Lung (tissue), 12 donors: ENCODE data around the gene GRIP1. TPM values are rescaled to one million over a fixed set of nuclear protein-coding genes. Genes with fewer than 3 reads are reported as not detected.

Experiments
- ATAC-seq: fragments of 200-7000 bp; cut with Tn5 transposase; one replicate; pipeline ENCODE4 v1.9.1; 2020; ENCODE audit warnings: moderate number of reproducible peaks; ENCODE audit not compliant: insufficient read depth, low FRiP score
- DNase-seq, 3 donors: peaks; one replicate each; pipeline ENCODE4 v3.0.0-alpha.2; 2013 to 2017
- H3K27ac ChIP-seq, 2 donors: one replicate each; pipeline ENCODE4 v1.5.1; 2013; ENCODE audit warnings: mild to moderate bottlenecking in 2 of 2, moderate library complexity in 2 of 2, control low read depth in 1 of 2, inconsistent platforms in 1 of 2, low read depth in 1 of 2, low read length in 1 of 2
- H3K27me3 ChIP-seq, 3 donors: one replicate each; pipeline ENCODE4 v1.5.1; 2013; ENCODE audit warnings: low read length in 2 of 3; ENCODE audit not compliant: control insufficient read depth in 3 of 3, insufficient read depth in 3 of 3
- H3K36me3 ChIP-seq, 4 donors: one replicate each; pipeline ENCODE4 v1.5.1; 2013; ENCODE audit warnings: low read length in 4 of 4, mild to moderate bottlenecking in 1 of 4, moderate library complexity in 1 of 4; ENCODE audit not compliant: control insufficient read depth in 4 of 4, insufficient read depth in 4 of 4
- H3K4me1 ChIP-seq, 5 donors: one replicate each; pipeline ENCODE4 v1.5.1; 2013; ENCODE audit warnings: low read length in 5 of 5, mild to moderate bottlenecking in 2 of 5, moderate library complexity in 1 of 5; ENCODE audit not compliant: control insufficient read depth in 5 of 5, insufficient read depth in 5 of 5
- H3K4me3 ChIP-seq: one replicate; pipeline ENCODE4 v1.5.1; 2013; ENCODE audit warnings: mild to moderate bottlenecking, control low read depth, moderate library complexity
- H3K9ac ChIP-seq, 2 donors: one replicate each; pipeline ENCODE4 v1.5.1; 2013; ENCODE audit warnings: low read length in 2 of 2, control low read depth in 1 of 2; ENCODE audit not compliant: insufficient read depth in 1 of 2
- H3K9me3 ChIP-seq, 4 donors: one replicate each; pipeline ENCODE4 v1.5.1; 2013; ENCODE audit warnings: low read length in 3 of 4, mild to moderate bottlenecking in 1 of 4, moderate library complexity in 1 of 4; ENCODE audit not compliant: control insufficient read depth in 4 of 4, insufficient read depth in 3 of 4
- WGBS, 2 donors: extraction: QIAGEN DNeasy Blood & Tissue Kit; methylation state at CpG; one replicate each; pipeline ENCODE4 v1.1.7; 2013; 5-methylcytosine and 5-hydroxymethylcytosine counted together
- polyA plus RNA-seq, 2 donors: library from polyadenylated mRNA; stranded (reverse); fragments of 200-250 nt; gene quantifications; one replicate each; pipeline ENCODE4 v1.2.1, GENCODE V29; 2013
- total RNA-seq, 2 donors: library from RNA; depleted of rRNA in 1 of 2; stranded (reverse); fragments of >200 nt in 1 of 2; gene quantifications; one replicate each; pipeline ENCODE4 v1.2.1, GENCODE V29; 2014 to 2021
- TF ChIP-seq, protein P1 (sequence below): IDR thresholded peaks from 2 replicates; pipeline ENCODE4 v1.5.1; 2012; ENCODE audit warnings: mild to moderate bottlenecking; ENCODE audit errors: control extremely low read depth, extremely low read depth
- donor health status: control.
- donor health status: control.
- donor health status: Bipolar disorder and iron deficiency.
- donor health status: healthy.
- donor health status: DM: yes; HTN: yes; CAD: no.

Gene GRIP1
- total and polyA plus RNA-seq, 4 donors = 0.20 to 3.6 (median 0.83) TPM

DNA sequence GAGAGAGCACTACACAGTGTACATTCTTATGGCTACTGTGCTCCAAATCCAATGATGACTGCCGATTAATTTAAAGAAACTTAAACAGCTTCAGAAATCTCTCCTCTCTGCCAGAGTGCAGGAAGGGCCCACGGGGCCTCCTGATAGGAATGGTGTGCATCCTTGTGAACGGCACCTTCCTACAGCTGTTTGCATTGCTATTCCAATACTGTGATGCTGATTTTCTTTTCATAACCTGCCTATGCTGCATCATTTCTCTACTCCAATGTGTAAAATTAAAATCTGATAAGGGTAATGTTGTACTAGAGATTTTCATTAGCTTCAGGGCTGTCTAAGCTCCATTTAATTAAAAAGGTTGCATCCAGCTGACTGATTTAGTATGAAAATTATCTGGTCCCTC lies 217.5 kb downstream of the GRIP1 start:
- DNase-seq (no peak), ATAC-seq (no peak)
- TF ChIP-seq, protein P1, sequence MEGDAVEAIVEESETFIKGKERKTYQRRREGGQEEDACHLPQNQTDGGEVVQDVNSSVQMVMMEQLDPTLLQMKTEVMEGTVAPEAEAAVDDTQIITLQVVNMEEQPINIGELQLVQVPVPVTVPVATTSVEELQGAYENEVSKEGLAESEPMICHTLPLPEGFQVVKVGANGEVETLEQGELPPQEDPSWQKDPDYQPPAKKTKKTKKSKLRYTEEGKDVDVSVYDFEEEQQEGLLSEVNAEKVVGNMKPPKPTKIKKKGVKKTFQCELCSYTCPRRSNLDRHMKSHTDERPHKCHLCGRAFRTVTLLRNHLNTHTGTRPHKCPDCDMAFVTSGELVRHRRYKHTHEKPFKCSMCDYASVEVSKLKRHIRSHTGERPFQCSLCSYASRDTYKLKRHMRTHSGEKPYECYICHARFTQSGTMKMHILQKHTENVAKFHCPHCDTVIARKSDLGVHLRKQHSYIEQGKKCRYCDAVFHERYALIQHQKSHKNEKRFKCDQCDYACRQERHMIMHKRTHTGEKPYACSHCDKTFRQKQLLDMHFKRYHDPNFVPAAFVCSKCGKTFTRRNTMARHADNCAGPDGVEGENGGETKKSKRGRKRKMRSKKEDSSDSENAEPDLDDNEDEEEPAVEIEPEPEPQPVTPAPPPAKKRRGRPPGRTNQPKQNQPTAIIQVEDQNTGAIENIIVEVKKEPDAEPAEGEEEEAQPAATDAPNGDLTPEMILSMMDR = no peak
- Histone ChIP-seq H3K4me3 (no peak overlapping the region), H3K36me3 (no peaks in the 10 kb centered on the region), H3K27me3 (no peaks in the 10 kb centered on the region), H3K27ac (no peak overlapping the region), H3K9me3 (no peaks in the 10 kb centered on the region), H3K4me1 (no peaks in the 10 kb centered on the region), H3K9ac (no peak overlapping the region)
- 72 to 90% methylated on average over 3 of the region's 3 CpGs for WGBS, 2 donors

- TF ChIP-seq, protein P1 = no peak
- H3K9me3 ChIP-seq = no peaks in the 10 kb centered on the region
- no peaks in the 10 kb centered on the region for H3K27me3 ChIP-seq
- WGBS, 2 donors = 76 to 79% methylated on average over 7 of the region's 7 CpGs
- H3K4me1 ChIP-seq = no peaks in the 10 kb centered on the region
- DNase-seq (no peak), ATAC-seq (no peak)
- H3K27ac ChIP-seq = no peak overlapping the region
- no peaks in the 10 kb centered on the region for H3K36me3 ChIP-seq
- no peak overlapping the region for H3K9ac ChIP-seq
- no peak overlapping the region for H3K4me3 ChIP-seq
Observed at GRCh38 chr12:66459944-66460482, 218.9 kb downstream of the GRIP1 start.

DNA sequence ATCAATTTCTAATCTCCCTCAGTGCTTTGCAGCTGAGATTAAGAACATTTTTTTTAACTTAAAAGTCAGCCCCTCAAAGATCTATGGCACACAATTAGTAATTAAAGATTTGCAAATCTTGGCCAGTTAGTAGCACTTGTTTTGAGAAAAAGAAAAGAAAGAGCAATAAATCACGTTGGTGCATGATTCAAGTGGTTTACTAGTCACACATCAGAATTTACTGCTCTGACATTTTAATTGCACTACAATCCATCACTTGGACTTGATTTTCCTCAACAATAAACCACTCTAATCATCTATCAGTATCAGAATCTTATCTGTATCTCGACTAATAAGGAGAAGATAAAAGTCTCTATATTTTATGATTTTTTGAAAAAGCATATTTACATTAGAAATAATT lies 222.3 kb downstream of the GRIP1 start:
- no peaks in the 10 kb centered on the region for H3K4me1 ChIP-seq
- WGBS, 2 donors = 26 to 38% methylated on average over 2 of the region's 2 CpGs
- H3K27me3 ChIP-seq = no peaks in the 10 kb centered on the region
- H3K4me3 ChIP-seq = no peak overlapping the region
- ATAC-seq = no peak
- no peaks in the 10 kb centered on the region for H3K36me3 ChIP-seq
- no peaks in the 10 kb centered on the region for H3K9me3 ChIP-seq
- no peak for DNase-seq
- H3K27ac ChIP-seq = no peak overlapping the region
- TF ChIP-seq, protein P1 = no peak
- H3K9ac ChIP-seq = no peak overlapping the region

DNA sequence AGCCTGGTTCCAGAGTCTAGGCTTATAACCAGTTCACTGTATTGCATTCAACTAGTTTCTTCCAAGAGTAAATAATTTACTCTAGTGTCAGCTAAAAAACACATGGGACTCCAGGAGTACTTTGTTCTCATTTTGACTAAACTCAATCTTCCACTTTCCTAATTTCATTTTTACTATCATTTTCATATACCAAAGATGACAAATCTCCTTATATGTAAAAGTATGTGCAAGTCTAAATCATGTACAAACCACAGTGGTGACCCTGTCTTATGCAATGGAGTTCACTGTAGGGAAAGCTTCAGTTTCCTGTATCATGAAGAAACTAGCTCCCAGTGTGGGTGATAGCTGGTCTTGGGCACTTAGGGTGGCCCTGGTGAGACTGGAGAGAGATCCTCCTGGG lies 225.0 kb downstream of the GRIP1 start:
- H3K9ac ChIP-seq = no peak overlapping the region
- no peak for ATAC-seq

More for the DNA sequence above, 225.0 kb downstream of the GRIP1 start:
- no peak for DNase-seq
- Histone ChIP-seq H3K27me3 (no peaks in the 10 kb centered on the region), H3K9me3 (no peaks in the 10 kb centered on the region), H3K36me3 (no peaks in the 10 kb centered on the region), H3K4me3 (no peak overlapping the region), H3K4me1 (no peaks in the 10 kb centered on the region), H3K27ac (no peak overlapping the region)
- TF ChIP-seq, protein P1 = no peak
